HepG2 (cell line): ENCODE data around the gene ZNF48. TPM values are rescaled to one million over a fixed set of nuclear protein-coding genes. Genes with fewer than 3 reads are reported as not detected.

Experiments used
- ATF1 ChIP-seq: IDR thresholded peaks from 2 replicates; pipeline ENCODE4 v1.6.1; 2016; ENCODE audit warnings: mild to moderate bottlenecking, control low read depth
- ATF7 ChIP-seq, 2 experiments: fragments of 450-650 bp in 1 of 2; sonication (generic) in 1 of 2; formaldehyde crosslinking in 1 of 2; IDR thresholded peaks; 2 replicates each; pipeline versions ENCODE4 v1.4.0 to v1.6.1; 2016 to 2020; ENCODE audit warnings: antibody characterized with exemption in 1 of 2, mild to moderate bottlenecking in 1 of 2, missing genetic modification reagents in 1 of 2
- CEBPB ChIP-seq: IDR thresholded peaks from 2 replicates; pipeline ENCODE4 v1.6.1; 2011; ENCODE audit warnings: low read depth, low read length, improper control_type of control experiment, borderline replicate concordance
- CHD4 ChIP-seq: fragments of 200-600 bp; sonication (generic); IDR thresholded peaks from 2 replicates; pipeline ENCODE4 v1.7.0; 2017; ENCODE audit warnings: mild to moderate bottlenecking, low read length, borderline replicate concordance
- DNMT3B ChIP-seq: conservative IDR thresholded peaks from 2 replicates; pipeline ENCODE4 v1.6.1; 2016; ENCODE audit warnings: missing biosample characterization, control low read depth
- EED ChIP-seq: sonication (generic); formaldehyde crosslinking; IDR thresholded peaks from 2 replicates; pipeline ENCODE4 v1.5.0; 2020; ENCODE audit warnings: mild to moderate bottlenecking, missing genetic modification reagents
- ELK4 ChIP-seq: sonication (generic); formaldehyde crosslinking; IDR thresholded peaks from 2 replicates; pipeline ENCODE4 v1.9.0; 2021; ENCODE audit warnings: missing genetic modification reagents, borderline replicate concordance
- GABPB1 ChIP-seq: IDR thresholded peaks from 2 replicates; pipeline ENCODE4 v1.6.1; 2016; ENCODE audit warnings: mild to moderate bottlenecking, missing genetic modification reagents, moderate library complexity, missing compliant biosample characterization
- KLF15 ChIP-seq: sonication (generic); formaldehyde crosslinking; IDR thresholded peaks from 2 replicates; pipeline ENCODE4 v1.8.1; 2023; ENCODE audit warnings: borderline replicate concordance, mild to moderate bottlenecking, inconsistent platforms, missing genetic modification reagents, mixed read lengths
- NR2F6 ChIP-seq, 2 experiments: IDR thresholded peaks; 2 replicates each; pipeline ENCODE4 v1.6.1; 2016; ENCODE audit warnings: antibody characterized with exemption in 1 of 2, mild to moderate bottlenecking in 1 of 2
- POLR2AphosphoS5 ChIP-seq: IDR thresholded peaks from 2 replicates; pipeline ENCODE4 v1.6.1; 2012; ENCODE audit warnings: low read depth, low read length
- RBM22 ChIP-seq: fragments of 200-400 bp; formaldehyde crosslinking; optimal IDR thresholded peaks from 2 replicates; pipeline ENCODE3; 2017; ENCODE audit warnings: mild to moderate bottlenecking, low read length, moderate library complexity
- SP4 ChIP-seq: sonication (generic); formaldehyde crosslinking; IDR thresholded peaks from 2 replicates; pipeline ENCODE4 v1.8.1; 2023; ENCODE audit warnings: mild to moderate bottlenecking, missing genetic modification reagents
- ZFP36 ChIP-seq: fragments of 150-350 bp; IDR thresholded peaks from 2 replicates; pipeline ENCODE4 v1.6.1; 2018; ENCODE audit warnings: borderline replicate concordance, low read length, low read depth; ENCODE audit not compliant: partially characterized antibody
- ZNF142 ChIP-seq: sonication (generic); formaldehyde crosslinking; IDR thresholded peaks from 2 replicates; pipeline ENCODE4 v1.4.0; 2020; ENCODE audit warnings: missing genetic modification reagents
- ZNF251 ChIP-seq: sonication (generic); formaldehyde crosslinking; IDR thresholded peaks from 2 replicates; pipeline ENCODE4 v1.9.0; 2021; ENCODE audit warnings: mild to moderate bottlenecking, missing genetic modification reagents
- ZNF652 ChIP-seq: IDR thresholded peaks from 2 replicates; pipeline ENCODE4 v1.6.1; 2016; ENCODE audit warnings: low read depth, borderline replicate concordance
- ZNF773 ChIP-seq: sonication (generic); formaldehyde crosslinking; IDR thresholded peaks from 2 replicates; pipeline ENCODE4 v1.4.0; 2020; ENCODE audit warnings: missing genetic modification reagents, borderline replicate concordance
- ZNF781 ChIP-seq: sonication (generic); formaldehyde crosslinking; IDR thresholded peaks from 2 replicates; pipeline ENCODE4 v1.5.1; 2020; ENCODE audit warnings: borderline replicate concordance, mild to moderate bottlenecking, missing genetic modification reagents; ENCODE audit errors: not compliant biosample characterization
- ZSCAN25 ChIP-seq: sonication (generic); formaldehyde crosslinking; IDR thresholded peaks from 2 replicates; pipeline ENCODE4 v1.8.0; 2022; ENCODE audit warnings: mild to moderate bottlenecking, missing genetic modification reagents
- polyA plus RNA-seq, 8 experiments: library from polyadenylated mRNA; depleted of rRNA in 3 of 8; stranded (reverse) in 7 of 8; unstranded in 1 of 8; fragments of >200 nt; fragmentation: Illumina TruSeq in 4 of 8; extraction: Trizol in 4 of 8; gene quantifications; 2 replicates each; pipeline versions ENCODE4 v1.2.1 to v1.2.3, GENCODE V29; 2011 to 2016; ENCODE audit warnings: low read depth in 4 of 8, missing spikeins in 1 of 8, mixed read lengths in 1 of 8; ENCODE audit not compliant: insufficient read depth in 1 of 8
- total RNA-seq, 5 experiments: library from RNA; depleted of rRNA; stranded (reverse); fragments of >200 nt; fragmentation: Illumina TruSeq; extraction: Trizol; gene quantifications; 2 replicates each; pipeline ENCODE4 v1.2.3, GENCODE V29; 2016; ENCODE audit warnings: low read depth in 1 of 5
- TF ChIP-seq, protein P1 (sequence below): sonication (generic); formaldehyde crosslinking; IDR thresholded peaks from 2 replicates; pipeline ENCODE4 v1.8.1; 2023; ENCODE audit warnings: missing genetic modification reagents, inconsistent platforms, borderline replicate concordance

Gene ZNF48
- total and polyA plus RNA-seq, 2 of the 13 experiments (the other 11 are each of a cell fraction or from before 2014, with no cell fraction given): 9.9 to 12.3 TPM

DNA sequence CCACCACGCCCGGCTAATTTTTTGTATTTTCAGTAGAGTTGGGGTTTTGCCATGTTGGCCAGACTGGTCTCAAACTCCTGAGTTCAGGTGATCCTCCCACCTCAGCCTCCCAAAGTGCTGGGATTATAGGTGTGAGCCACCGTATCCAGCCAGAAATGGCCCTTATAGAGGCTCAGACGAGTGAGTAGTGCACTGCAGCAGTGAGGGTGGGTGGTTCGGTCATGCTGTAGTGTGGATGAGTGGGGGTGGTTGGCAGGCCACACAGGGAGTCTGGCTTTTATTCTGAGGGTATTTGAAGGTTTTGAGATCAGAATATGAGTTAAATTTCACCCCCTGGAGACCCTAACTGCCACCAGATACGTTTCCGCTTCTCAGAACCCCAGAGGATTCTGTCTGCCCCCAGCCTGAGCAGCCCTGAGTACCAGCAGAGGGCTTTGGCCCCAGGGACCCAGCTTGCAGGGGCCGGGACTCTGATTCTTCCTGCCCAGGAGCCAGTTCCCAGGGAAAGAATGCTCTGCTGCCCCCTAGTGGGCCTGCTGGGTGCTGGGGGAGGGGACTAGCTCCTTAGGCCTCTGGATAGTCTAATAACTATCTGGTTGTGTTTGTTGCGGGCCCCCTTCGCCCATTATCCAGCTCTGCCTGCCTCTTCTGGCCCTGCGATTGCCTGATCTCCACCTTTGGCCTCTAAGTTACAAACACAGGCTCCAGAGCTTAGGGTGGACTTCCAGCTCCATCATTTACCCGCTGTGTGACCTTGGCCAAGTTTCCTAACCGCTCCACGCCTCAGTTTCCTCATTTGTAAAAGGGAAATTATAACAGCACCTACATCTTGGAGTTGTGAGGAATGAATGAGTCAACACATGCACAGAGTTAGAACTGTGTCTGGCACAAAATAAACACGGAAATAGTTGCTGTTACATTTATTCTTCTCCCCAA lies 14.2 kb downstream of the ZNF48 start (continued):
- TF ChIP-seq ZNF142 (CRISPR knock-in tag) (peak; percentile 40; the same call in 1 of the 2 replicates), DNMT3B (CRISPR knock-in tag) (no peak; the same call in 1 of the 2 replicates), ZFP36 (no peak), ZNF781 (no peak), ATF7 (IDR thresholded peaks at IDR 0.05) (no peak), ATF7 (CRISPR knock-in tag; IDR thresholded peaks at IDR 0.05) (no peak), ZNF251 (CRISPR knock-in tag) (no peak), ATF1 (CRISPR knock-in tag) (no peak), ZSCAN25 (CRISPR knock-in tag) (peak; percentile 76; the same call in 1 of the 2 replicates), CHD4 (0 out of 2 replicates have a peak, but pooled peaks have one; percentile 23), ZNF652 (CRISPR knock-in tag) (peak; percentile 60; the same call in 1 of the 2 replicates), EED (CRISPR knock-in tag) (no peak), POLR2AphosphoS5 (no peak; the same call in 1 of the 2 replicates), SP4 (CRISPR knock-in tag) (peak; percentile 57; the same call in 1 of the 2 replicates), GABPB1 (peak; percentile 60), RBM22 (no peak), NR2F6 (IDR thresholded peaks at IDR 0.05) (no peak), NR2F6 (CRISPR knock-in tag; IDR thresholded peaks at IDR 0.05) (no peak; the same call in 1 of the 2 replicates), ELK4 (CRISPR knock-in tag) (no peak), KLF15 (CRISPR knock-in tag) (no peak), CEBPB (no peak), ZNF773 (CRISPR knock-in tag) (no peak)
- TF ChIP-seq, protein P1, sequence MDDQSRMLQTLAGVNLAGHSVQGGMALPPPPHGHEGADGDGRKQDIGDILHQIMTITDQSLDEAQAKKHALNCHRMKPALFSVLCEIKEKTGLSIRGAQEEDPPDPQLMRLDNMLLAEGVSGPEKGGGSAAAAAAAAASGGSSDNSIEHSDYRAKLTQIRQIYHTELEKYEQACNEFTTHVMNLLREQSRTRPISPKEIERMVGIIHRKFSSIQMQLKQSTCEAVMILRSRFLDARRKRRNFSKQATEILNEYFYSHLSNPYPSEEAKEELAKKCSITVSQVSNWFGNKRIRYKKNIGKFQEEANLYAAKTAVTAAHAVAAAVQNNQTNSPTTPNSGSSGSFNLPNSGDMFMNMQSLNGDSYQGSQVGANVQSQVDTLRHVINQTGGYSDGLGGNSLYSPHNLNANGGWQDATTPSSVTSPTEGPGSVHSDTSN (CRISPR knock-in tag): no peak
